NCI-H69 (cell line): ENCODE results near the gene ATF7IP.

ENCODE experiments used
- DNase-seq: peaks from one replicate; lab custom pipeline; 2025; lab: John Stamatoyannopoulos, UW

ATF7IP gene

DNA sequence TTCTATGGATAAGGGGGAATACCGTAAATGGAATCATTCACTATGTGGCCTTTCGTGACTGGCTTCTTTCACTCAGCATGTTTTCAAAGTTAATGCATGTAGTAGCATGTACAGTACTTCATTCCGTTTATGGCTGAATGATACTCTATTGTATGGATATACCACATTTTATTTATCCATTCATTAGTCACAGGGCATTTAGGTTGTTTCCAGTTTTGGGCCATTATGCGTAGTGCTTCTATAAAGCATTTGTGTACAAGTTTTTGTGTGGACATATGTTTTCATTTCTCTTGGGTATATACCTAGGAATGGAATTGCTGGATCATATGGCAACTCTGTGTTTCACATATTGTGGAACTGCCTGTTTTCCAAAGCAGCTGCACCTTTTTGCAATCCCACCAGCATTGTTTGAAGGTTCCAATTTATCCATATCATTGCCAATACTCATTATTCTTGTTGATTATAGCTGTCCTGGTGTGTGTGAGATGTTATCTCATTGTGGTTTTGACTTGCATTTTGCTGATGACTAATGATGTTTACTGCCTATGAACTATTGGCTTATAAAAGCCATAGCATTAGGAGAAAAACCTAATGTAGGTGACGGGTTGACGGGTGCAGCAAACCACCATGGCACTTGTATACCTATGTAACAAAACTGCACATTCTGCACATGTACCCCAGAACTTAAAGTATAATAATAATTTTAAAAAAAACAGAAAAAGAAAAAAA lies 45.5 kb downstream of the ATF7IP start:
- no peak for DNase-seq

GRCh38 chr12:14416658-14417057 lies 51.2 kb downstream of the ATF7IP start:
- DNase-seq = peak; percentile 65

GRCh38 chr12:14417715-14418114 lies 52.2 kb downstream of the ATF7IP start:
- peak; percentile 48 for DNase-seq

DNA sequence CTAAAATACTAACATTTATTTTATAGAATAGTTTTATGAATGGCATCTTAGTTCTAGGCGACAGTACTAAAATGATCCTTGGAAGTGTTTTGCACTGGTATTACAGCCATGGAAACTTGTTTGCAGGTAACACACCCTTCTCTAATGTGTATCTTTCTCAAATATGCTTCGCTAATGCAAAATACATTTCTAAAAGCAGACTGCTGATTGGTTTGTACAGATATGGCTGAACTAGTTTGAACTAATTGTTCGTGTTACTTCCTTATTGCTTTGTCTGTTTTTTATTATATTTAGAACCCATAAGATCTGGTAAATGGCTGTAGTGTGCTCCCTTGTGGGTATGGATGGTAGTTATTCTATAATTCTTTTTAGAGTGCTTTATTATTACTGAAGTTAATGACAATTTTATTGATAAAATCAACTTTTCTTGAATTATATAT lies 53.0 kb downstream of the ATF7IP start:
- DNase-seq = no peak

- no peak for DNase-seq
These were observed 57.2 kb downstream of the ATF7IP start for GRCh38 chr12:14422516-14423230.

DNA sequence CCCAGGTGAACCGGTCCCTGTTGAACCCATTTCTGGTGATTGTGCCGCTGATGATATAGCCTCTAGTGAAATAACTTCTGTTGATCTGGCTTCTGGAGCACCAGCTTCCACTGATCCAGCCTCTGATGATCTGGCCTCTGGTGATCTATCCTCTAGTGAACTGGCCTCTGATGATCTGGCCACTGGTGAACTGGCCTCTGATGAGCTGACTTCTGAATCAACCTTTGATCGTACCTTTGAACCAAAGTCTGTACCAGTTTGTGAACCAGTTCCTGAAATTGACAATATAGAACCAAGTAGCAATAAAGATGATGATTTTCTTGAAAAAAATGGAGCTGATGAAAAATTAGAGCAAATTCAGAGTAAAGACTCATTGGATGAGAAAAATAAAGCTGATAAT lies 59.1 kb downstream of the ATF7IP start:
- no peak for DNase-seq

DNA sequence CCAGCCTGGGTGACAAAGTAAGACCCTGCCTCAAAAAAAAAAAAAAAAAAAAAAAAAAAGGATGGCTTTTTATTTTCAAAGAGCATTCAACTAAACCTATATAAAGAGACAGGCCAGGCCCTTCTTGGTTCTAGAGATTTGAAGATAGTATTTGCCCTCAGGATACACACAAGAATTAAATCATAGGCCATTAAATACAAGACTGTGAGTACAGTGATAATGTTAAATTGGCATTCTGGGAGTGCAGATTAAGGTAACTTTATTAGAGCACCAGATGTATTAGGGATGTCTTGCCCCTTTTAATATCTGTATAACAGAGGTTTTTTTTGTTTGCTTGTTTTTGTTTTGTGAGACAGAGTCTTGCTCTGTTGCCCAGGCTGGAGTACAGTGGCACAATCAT lies 61.3 kb downstream of the ATF7IP start:
- DNase-seq = no peak

- DNase-seq = no peak
These were observed 62.4 kb downstream of the ATF7IP start for GRCh38 chr12:14427929-14428328.

DNA sequence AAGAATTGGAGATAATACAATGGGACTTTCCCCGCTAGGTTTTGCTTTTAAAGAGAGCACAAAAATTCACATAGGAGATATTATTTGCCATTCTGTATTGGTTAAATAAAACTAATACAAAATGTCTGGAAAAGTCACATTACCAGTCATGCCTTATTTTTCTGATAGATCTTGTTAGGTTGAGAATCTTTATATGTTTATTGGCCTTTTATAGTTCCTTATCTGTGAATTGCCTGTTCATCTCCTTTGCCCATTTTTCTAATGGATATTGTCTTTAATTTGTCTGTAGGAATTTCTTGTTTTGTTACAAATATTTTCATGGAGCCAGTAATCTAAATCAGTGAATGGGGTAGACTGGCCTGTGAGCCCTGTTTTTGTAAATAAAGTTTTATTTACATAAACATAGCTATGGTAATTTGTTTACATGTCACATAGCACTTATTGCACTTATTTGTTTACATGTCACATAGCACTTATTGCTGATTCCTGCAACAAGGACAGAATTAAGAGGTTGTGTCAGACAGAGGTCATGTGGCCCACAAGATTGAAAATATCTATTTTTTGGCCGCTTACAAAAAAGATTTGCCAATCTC lies 65.0 kb downstream of the ATF7IP start:
- DNase-seq = no peak

DNA sequence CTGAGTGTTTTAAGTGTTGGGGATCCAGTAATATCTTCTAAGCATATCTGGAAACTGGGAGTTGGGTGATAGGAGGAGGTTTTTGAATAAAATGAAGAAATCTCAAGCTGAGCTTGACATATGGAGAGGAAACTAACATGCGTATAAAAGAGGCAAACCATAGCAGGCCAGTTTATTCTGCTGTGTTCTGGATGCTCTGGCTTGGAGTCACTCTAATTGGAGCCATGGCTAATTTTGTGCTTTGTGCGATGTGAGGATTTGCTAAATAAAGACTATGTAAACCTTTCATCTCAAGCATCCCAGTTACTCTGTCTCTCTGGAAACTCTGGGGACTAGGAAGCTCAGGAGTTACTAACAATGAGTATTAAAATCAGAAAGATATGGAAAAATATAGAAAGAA lies 66.5 kb downstream of the ATF7IP start:
- DNase-seq = no peak

- DNase-seq = no peak
These were observed 70.1 kb downstream of the ATF7IP start for GRCh38 chr12:14435627-14436026.

- DNase-seq = no peak
These were observed 76.9 kb downstream of the ATF7IP start for GRCh38 chr12:14442221-14442881.

- DNase-seq = no peak
These were observed 78.0 kb downstream of the ATF7IP start for GRCh38 chr12:14443531-14443930.

- no peak for DNase-seq
These were observed 85.0 kb downstream of the ATF7IP start for GRCh38 chr12:14450479-14450878.

- DNase-seq = no peak
These were observed 86.9 kb downstream of the ATF7IP start for GRCh38 chr12:14452336-14452735.

GRCh38 chr12:14452865-14453264 lies 87.4 kb downstream of the ATF7IP start:
- DNase-seq = no peak

GRCh38 chr12:14454098-14454907 lies 88.8 kb downstream of the ATF7IP start:
- DNase-seq = peak; percentile 67

DNA sequence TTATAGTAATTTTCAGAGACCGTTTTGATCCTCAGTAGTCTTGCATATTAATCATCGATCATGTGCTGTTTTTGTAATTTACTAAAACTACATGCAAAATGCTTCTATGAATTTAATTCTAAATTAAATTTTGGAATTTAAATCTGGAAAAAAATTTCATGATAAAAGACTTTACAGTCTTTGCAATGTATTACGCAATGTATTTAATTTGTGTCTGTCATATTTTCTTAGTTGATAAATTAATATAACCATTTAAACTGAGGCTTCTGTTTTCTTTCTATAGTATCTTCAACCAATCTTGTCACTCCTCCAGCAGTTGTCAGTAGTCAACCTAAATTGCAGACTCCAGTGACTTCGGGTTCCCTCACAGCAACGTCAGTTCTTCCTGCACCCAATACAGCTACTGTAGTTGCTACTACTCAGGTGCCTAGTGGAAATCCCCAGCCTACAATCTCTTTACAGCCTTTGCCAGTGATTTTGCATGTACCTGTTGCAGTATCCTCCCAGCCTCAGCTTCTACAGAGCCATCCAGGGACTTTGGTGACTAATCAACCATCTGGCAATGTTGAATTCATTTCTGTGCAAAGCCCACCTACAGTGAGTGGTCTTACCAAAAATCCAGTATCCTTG lies 94.8 kb downstream of the ATF7IP start:
- DNase-seq = no peak

GRCh38 chr12:14471497-14471896 lies 106.0 kb downstream of the ATF7IP start:
- DNase-seq = no peak

DNA sequence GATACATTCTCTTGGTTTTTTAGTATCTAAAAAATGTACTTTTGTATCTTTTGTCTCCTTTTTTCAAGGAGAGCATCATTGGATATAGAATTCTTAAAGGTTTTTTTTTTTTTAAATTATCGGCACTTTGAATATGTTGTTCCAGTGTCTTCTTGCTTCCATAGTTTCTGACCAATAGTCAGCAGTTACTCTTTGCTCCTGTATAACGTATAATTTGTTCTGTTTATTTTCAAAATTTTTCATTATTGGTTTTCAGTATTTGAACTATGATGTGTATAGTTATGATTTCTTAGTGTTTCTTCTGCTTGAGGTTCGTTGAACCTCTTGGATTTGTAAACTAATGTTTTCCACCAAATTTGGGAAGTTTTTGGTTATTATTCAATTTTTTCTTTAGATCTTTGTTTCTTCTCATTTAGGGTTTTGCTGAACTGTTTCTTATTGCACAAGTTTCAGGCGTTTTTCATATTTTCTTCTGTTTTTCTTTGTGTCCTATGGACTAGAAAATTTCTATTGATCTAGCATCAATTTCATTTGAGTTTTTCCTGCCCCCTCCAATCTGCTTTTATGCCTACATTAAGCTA lies 108.3 kb downstream of the ATF7IP start:
- peak; percentile 31 for DNase-seq

DNA sequence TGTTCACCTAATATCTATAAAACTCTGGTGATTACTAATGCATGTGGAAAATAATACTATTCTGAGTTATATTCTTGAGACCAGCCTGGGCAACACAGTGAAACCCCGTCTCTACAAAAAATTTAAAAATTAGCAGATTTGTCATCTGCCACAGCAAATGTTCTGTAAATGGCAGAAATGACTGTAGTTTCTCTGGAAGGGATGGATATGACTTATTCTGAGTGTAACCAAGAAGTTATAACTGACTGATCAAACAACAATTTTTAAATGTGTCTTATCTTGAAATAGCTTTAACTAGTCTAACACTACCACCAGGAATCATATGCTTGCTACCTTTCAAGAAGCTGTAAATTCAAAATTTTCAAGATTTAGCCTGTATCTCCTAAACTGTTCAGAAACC lies 113.5 kb downstream of the ATF7IP start:
- no peak for DNase-seq
